ENCODE data around the gene CYP2A6.

DNA sequence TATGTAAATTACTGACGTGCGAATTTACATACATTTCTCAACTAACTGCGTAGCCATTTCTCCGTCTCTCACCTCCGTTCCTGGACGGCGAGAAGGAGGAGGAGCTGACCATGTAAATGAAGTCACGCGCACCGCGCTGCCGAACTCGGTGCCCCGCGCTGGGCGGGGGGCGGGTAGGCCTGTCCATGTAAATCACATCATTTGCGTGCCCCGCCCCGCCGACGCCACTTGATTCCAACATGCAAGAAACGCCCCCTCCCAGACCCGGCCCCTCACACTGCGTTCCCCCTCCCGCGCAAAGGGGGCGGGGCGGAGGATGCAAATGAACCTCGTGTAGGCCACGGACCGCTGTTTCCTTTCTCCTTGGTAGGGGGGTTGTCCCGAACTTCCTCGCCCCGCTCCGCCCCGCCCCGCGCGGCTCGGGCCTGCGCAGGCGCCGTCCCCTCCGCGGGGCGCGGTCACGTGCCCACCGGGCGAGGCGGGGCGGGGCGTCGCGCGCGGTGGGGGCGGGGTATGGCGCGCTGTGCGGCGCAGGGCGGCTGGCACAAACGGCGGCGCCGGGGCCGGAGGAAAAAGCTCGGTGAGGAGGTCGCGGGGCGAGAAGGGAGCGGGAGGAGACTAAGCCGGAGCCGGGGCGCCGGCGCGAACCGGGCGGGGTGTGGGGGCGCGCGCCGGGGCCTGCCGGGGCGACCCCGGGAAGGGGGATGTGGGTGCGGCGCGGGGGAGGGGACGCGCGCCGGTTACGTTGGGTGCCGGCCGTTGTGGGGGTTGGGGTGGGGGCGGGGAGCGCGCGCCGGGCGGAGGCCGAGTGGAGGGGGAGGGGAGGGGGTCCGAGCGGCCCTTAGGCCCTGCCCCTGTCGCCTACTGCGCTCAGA lies 51.3 kb downstream of the CYP2A6 start, which contains the start of gene EGLN2:
- TF ChIP-seq POLR2A (IDR thresholded peaks at IDR 0.05) = no peak
- TF ChIP-seq, protein P1, sequence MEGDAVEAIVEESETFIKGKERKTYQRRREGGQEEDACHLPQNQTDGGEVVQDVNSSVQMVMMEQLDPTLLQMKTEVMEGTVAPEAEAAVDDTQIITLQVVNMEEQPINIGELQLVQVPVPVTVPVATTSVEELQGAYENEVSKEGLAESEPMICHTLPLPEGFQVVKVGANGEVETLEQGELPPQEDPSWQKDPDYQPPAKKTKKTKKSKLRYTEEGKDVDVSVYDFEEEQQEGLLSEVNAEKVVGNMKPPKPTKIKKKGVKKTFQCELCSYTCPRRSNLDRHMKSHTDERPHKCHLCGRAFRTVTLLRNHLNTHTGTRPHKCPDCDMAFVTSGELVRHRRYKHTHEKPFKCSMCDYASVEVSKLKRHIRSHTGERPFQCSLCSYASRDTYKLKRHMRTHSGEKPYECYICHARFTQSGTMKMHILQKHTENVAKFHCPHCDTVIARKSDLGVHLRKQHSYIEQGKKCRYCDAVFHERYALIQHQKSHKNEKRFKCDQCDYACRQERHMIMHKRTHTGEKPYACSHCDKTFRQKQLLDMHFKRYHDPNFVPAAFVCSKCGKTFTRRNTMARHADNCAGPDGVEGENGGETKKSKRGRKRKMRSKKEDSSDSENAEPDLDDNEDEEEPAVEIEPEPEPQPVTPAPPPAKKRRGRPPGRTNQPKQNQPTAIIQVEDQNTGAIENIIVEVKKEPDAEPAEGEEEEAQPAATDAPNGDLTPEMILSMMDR (IDR thresholded peaks at IDR 0.05) = peak in 1 of 3 experiments; percentile 9

Data from testis (tissue), 2 donors.